Measurements from ENCODE around the gene SIAH1. TPM values are rescaled to one million over a fixed set of nuclear protein-coding genes. Genes with fewer than 3 reads are reported as not detected.
A peak's percentile ranks its signal among the peaks of the same experiment; 100 is the strongest.

The SIAH1 gene
- total and polyA plus RNA-seq, 9 of the 15 experiments (the other 6 are each of a cell fraction or from before 2014, with no cell fraction given): 4.1 to 14.3 (median 12.5) TPM

GRCh38 chr16:48408688-48409087, 23.5 kb upstream of the SIAH1 start:
- CTCF ChIA-PET (ENCODE audit: low intra/inter-chr PET ratio): no interaction called here
- POLR2A ChIA-PET: interaction anchor here (0.9 kb wide), 1 partner anchor 18 kb away, joined by 4 read pairs; no protein-coding TSS in a partner anchor
- Histone ChIP-seq H4K20me1 (replicated peaks; ENCODE audit: control insufficient read depth, insufficient read depth, low read length) (no peaks in the 10 kb centered on the region; the same call in 1 of the 2 replicates), H3K9ac (ENCODE audit: insufficient read depth in 1 of 2, low read depth in 2 of 2, low read length in 2 of 2) (no peak overlapping the region), H3K9me3 (replicated peaks; ENCODE audit: control insufficient read depth, insufficient read depth, low read depth, low read length) (no peaks in the 10 kb centered on the region), H3K9me1 (ENCODE audit: control insufficient read depth, insufficient read depth, low read length) (no peaks in the 10 kb centered on the region), H3K36me3 (ENCODE audit: control insufficient read depth, insufficient read depth, low read length) (no peaks in the 10 kb centered on the region), H2AFZ (ENCODE audit: low read depth, low read length) (no peak overlapping the region), H3K79me2 (ENCODE audit: control insufficient read depth, insufficient read depth, low read length) (no peaks in the 10 kb centered on the region), H3K4me1 (replicated peaks in 1 of 2; ENCODE audit: control insufficient read depth in 2 of 2, insufficient read depth in 2 of 2, low read length in 2 of 2) (peaks cover 3 to 10% of the 10 kb centered on the region in 2 experiments; a peak in 3 of 5 replicates), H3K4me3 (no peak overlapping the region), H3K27ac (ENCODE audit: extremely low read depth, low read depth, low read length) (no peak overlapping the region), H3K4me2 (ENCODE audit: insufficient read depth, low read length) (no peak overlapping the region), H3K27me3 (ENCODE audit: control insufficient read depth in 2 of 2, insufficient read depth in 2 of 2, low read length in 2 of 2) (peaks cover 2 to 6% of the 10 kb centered on the region in 2 experiments; a peak in 3 of 5 replicates)
- BruUV-seq (replicated peaks): no TSS peak
- TF ChIP-seq ZNF253 (CRISPR knock-in tag; conservative IDR thresholded peaks at IDR 0.05) (no peak), NFIC (IDR thresholded peaks at IDR 0.05) (peak; percentile 70), NFRKB (IDR thresholded peaks at IDR 0.05; ENCODE audit: low read depth) (no peak), NRF1 (conservative IDR thresholded peaks at IDR 0.05 in 1 of 2, IDR thresholded peaks at IDR 0.05 in 1 of 2) (no peak), REST (IDR thresholded peaks at IDR 0.05; ENCODE audit: borderline replicate concordance) (no peak), REST (CRISPR knock-in tag; IDR thresholded peaks at IDR 0.05; ENCODE audit: low read depth) (no peak), RERE (CRISPR knock-in tag; IDR thresholded peaks at IDR 0.05; ENCODE audit: borderline replicate concordance) (no peak), ZNF41 (CRISPR knock-in tag; conservative IDR thresholded peaks at IDR 0.05) (no peak)
- TF ChIP-seq, protein P1, sequence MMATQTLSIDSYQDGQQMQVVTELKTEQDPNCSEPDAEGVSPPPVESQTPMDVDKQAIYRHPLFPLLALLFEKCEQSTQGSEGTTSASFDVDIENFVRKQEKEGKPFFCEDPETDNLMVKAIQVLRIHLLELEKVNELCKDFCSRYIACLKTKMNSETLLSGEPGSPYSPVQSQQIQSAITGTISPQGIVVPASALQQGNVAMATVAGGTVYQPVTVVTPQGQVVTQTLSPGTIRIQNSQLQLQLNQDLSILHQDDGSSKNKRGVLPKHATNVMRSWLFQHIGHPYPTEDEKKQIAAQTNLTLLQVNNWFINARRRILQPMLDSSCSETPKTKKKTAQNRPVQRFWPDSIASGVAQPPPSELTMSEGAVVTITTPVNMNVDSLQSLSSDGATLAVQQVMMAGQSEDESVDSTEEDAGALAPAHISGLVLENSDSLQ (IDR thresholded peaks at IDR 0.05): no peak
- FAIRE-seq (peak; percentile 15), ATAC-seq (no peak; the same call in 2 of the 3 replicates), DNase-seq (ENCODE audit: extremely low read depth in 1 of 4, low spot score in 3 of 4) (peak in 1 of 4 experiments; percentile 33)
- 22% methylated on average over 7 of the region's 7 CpGs for WGBS (ENCODE audit: insufficient coverage, low coverage, missing lambda C conversion rate)
- in situ Hi-C loops (cut with MboI) (no loop called here), intact Hi-C loops (cut with micrococcal nuclease) (no loop called here)

All from K562 (cell line).